ENCODE data around the gene KDM5A. TPM values are rescaled to one million over a fixed set of nuclear protein-coding genes. Genes with fewer than 3 reads are reported as not detected.
"Not testable (repeated sequence)": the region's sequence is repeated elsewhere in the genome, so short reads cannot be mapped to it uniquely, and the experiment has no call there.

Gene KDM5A
- 46.2 and 122 TPM in 2 replicates for total RNA-seq (ENCODE audit: low replicate concordance)

- TF ChIP-seq, protein P1, sequence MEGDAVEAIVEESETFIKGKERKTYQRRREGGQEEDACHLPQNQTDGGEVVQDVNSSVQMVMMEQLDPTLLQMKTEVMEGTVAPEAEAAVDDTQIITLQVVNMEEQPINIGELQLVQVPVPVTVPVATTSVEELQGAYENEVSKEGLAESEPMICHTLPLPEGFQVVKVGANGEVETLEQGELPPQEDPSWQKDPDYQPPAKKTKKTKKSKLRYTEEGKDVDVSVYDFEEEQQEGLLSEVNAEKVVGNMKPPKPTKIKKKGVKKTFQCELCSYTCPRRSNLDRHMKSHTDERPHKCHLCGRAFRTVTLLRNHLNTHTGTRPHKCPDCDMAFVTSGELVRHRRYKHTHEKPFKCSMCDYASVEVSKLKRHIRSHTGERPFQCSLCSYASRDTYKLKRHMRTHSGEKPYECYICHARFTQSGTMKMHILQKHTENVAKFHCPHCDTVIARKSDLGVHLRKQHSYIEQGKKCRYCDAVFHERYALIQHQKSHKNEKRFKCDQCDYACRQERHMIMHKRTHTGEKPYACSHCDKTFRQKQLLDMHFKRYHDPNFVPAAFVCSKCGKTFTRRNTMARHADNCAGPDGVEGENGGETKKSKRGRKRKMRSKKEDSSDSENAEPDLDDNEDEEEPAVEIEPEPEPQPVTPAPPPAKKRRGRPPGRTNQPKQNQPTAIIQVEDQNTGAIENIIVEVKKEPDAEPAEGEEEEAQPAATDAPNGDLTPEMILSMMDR (IDR thresholded peaks at IDR 0.05; ENCODE audit: insufficient read depth, low read length) = no peak
- peak within 1 kb of the TSS; percentile 90 for H3K4me3 ChIP-seq (ENCODE audit: low read depth, low read length)
- peak; percentile 96 for DNase-seq (ENCODE audit: low read depth)
Measured at GRCh38 chr12:389142-390096, at the start of gene KDM5A. Gene KDM5A (minus strand): TSS chr12:389320. CDS start chr12:389091, 229 bp downstream.

GRCh38 chr12:435737-436136 lies 46.6 kb upstream of the KDM5A start:
- not testable (repeated sequence) for DNase-seq (ENCODE audit: low read depth); H3K4me3 ChIP-seq (ENCODE audit: low read depth, low read length)

GRCh38 chr12:422526-422925 lies 33.4 kb upstream of the KDM5A start:
- TF ChIP-seq, protein P1 (IDR thresholded peaks at IDR 0.05; ENCODE audit: insufficient read depth, low read length) = no peak
- no peak overlapping the region for H3K4me3 ChIP-seq (ENCODE audit: low read depth, low read length)
- no peak for DNase-seq (ENCODE audit: low read depth)

DNA sequence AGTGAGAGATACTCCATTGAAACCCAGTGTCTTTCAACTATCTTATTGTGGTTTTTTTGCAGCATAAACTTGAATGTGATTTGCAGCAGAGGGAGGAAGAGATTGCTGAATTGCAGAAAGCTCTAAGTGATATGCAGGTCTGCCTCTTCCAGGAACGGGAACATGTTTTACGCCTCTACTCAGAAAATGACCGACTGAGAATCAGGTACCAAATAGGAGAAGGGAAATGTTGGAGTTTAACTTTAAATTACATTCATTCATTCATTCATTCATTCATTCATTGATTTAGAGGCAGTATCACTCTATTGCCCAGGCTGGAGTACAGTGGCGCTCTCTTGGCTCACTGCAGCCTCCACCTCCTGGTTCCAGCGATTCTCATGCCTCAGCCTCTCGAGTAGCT lies 29.3 kb upstream of the KDM5A start:
- TF ChIP-seq, protein P1 (IDR thresholded peaks at IDR 0.05; ENCODE audit: insufficient read depth, low read length) = no peak
- DNase-seq (ENCODE audit: low read depth) = no peak
- H3K4me3 ChIP-seq (ENCODE audit: low read depth, low read length) = no peak overlapping the region

GRCh38 chr12:414859-415258 lies 25.7 kb upstream of the KDM5A start:
- no peak for DNase-seq (ENCODE audit: low read depth)
- TF ChIP-seq, protein P1 (IDR thresholded peaks at IDR 0.05; ENCODE audit: insufficient read depth, low read length) = no peak
- no peak overlapping the region for H3K4me3 ChIP-seq (ENCODE audit: low read depth, low read length)

DNA sequence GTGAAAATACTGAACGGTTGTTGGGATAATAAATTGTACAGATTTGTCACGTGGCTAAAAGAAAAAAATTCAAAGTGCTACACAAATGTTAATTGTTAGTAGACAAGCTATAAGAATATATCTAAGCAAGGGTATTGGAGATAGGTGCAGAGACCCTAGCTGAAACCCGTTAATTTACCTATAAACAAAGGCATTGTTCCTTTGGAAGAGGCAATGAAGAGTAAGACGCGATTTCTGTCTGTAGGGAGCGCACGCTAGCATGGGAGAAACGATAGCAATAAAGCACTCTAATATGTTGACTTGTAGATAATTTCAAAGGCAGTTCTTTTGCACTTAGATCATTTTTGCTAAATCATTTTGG lies 12.9 kb upstream of the KDM5A start:
- peak overlapping the region; percentile 98 for H3K4me3 ChIP-seq (ENCODE audit: low read depth, low read length)
- DNase-seq (ENCODE audit: low read depth) = peak; percentile 51
- TF ChIP-seq, protein P1 (IDR thresholded peaks at IDR 0.05; ENCODE audit: insufficient read depth, low read length) = peak; percentile 45

- TF ChIP-seq, protein P1 (IDR thresholded peaks at IDR 0.05; ENCODE audit: insufficient read depth, low read length) = peak; percentile 29
- H3K4me3 ChIP-seq (ENCODE audit: low read depth, low read length) = peak within 1 kb of the TSS; percentile 98
- peak; percentile 91 for DNase-seq (ENCODE audit: low read depth)
Measured at GRCh38 chr12:401235-402028, 12.3 kb upstream of the KDM5A start, which contains the start of gene CCDC77. Gene CCDC77 (plus strand): TSS chr12:401644. CDS start chr12:409384, 7,740 bp downstream.
